ENCODE data around the gene TLE3.

DNA sequence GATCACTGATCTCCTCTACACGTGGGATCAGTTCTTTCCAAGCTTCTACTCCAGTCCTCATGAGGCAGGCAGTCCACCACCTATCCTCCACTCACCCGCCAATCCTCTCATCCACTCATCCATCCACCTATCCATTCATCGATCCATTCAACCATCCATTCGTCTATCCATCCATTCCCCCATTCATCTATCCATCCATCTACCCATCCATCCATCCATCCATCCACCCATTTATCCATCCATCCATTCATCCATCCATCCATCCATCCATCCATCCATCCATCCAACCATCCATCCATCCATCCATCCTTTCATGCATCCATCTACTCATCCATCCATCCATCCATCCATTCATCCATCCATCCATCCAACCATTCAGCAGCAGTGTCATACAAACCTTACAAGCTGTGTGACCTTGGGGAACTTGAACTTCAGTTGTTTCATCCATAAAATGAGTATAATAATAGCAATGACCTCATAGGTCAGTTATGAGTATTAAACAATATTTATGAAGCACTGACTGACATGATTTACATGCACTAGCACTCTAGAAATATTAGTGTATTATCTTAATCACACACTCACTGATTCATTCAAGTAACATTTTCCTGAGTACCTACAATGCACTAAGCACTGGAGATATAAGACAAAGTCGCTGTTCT is 55.0 kb downstream of the TLE3 start:
- TF ChIP-seq, protein P1, sequence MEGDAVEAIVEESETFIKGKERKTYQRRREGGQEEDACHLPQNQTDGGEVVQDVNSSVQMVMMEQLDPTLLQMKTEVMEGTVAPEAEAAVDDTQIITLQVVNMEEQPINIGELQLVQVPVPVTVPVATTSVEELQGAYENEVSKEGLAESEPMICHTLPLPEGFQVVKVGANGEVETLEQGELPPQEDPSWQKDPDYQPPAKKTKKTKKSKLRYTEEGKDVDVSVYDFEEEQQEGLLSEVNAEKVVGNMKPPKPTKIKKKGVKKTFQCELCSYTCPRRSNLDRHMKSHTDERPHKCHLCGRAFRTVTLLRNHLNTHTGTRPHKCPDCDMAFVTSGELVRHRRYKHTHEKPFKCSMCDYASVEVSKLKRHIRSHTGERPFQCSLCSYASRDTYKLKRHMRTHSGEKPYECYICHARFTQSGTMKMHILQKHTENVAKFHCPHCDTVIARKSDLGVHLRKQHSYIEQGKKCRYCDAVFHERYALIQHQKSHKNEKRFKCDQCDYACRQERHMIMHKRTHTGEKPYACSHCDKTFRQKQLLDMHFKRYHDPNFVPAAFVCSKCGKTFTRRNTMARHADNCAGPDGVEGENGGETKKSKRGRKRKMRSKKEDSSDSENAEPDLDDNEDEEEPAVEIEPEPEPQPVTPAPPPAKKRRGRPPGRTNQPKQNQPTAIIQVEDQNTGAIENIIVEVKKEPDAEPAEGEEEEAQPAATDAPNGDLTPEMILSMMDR (IDR thresholded peaks at IDR 0.05; ENCODE audit: insufficient read depth, low read length, poor library complexity, severe bottlenecking): no peak
- TF ChIP-seq EZH2phosphoT487 (conservative IDR thresholded peaks at IDR 0.05; ENCODE audit: low read length): no peak
